Measurements from ENCODE around the gene TAB2.

- TF ChIP-seq EZH2 (IDR thresholded peaks at IDR 0.05; ENCODE audit: low read length, unreplicated experiment) (no peak), CTCF (conservative IDR thresholded peaks at IDR 0.05; ENCODE audit: low read depth, low read length) (no peak), EZH2phosphoT487 (IDR thresholded peaks at IDR 0.05; ENCODE audit: borderline replicate concordance, low read length) (no peak)
Observed at GRCh38 chr6:149360536-149360935, 43.0 kb downstream of the TAB2 start.
